Omental fat pad (tissue), 4 donors: ENCODE results near the gene ENPP6. TPM values are rescaled to one million over a fixed set of nuclear protein-coding genes. Genes with fewer than 3 reads are reported as not detected.

Source experiments
- ATAC-seq: fragments of 150-250 bp; one replicate; pipeline ENCODE4 v1.9.1; 2016; ENCODE audit warnings: mild to moderate bottlenecking, moderate library complexity; ENCODE audit not compliant: low FRiP score
- DNase-seq: peaks from one replicate; pipeline ENCODE4 v3.0.0-alpha.2; 2019; ENCODE audit warnings: low spot score
- CTCF ChIP-seq, 3 donors: fragments of 450-650 bp; IDR thresholded peaks; one replicate each; pipeline ENCODE4 v1.5.1; 2016 to 2017; ENCODE audit warnings: antibody characterized with exemption in 3 of 3, mild to moderate bottlenecking in 3 of 3, moderate library complexity in 2 of 3
- total RNA-seq, 4 donors: library from RNA; depleted of rRNA; stranded (reverse); fragments of >200 nt; gene quantifications; one replicate each; pipeline ENCODE4 v1.1.0, GENCODE V29; 2016

The ENPP6 gene
- total RNA-seq, 4 donors from 2014 or later = 0.19 to 0.63 TPM; not detected in 2

GRCh38 chr4:184094532-184095159 is 123.0 kb downstream of the ENPP6 start:
- no peak for DNase-seq
- TF ChIP-seq CTCF (IDR thresholded peaks at IDR 0.05) = no peak
- no peak for ATAC-seq

GRCh38 chr4:184091986-184092385 is 125.7 kb downstream of the ENPP6 start:
- DNase-seq (no peak), ATAC-seq (no peak)
- no peak for TF ChIP-seq CTCF (IDR thresholded peaks at IDR 0.05)

- no peak for TF ChIP-seq CTCF (IDR thresholded peaks at IDR 0.05)
- DNase-seq = no peak
- ATAC-seq = no peak
Measured at GRCh38 chr4:184090571-184090970, 127.1 kb downstream of the ENPP6 start.

- ATAC-seq = no peak
- no peak for TF ChIP-seq CTCF (IDR thresholded peaks at IDR 0.05)
- DNase-seq = no peak
Measured at GRCh38 chr4:184080674-184081073, 137.0 kb downstream of the ENPP6 start.

- DNase-seq = no peak
Measured at GRCh38 chr4:184074677-184075388, 142.8 kb downstream of the ENPP6 start.

GRCh38 chr4:184067931-184068554 is 149.6 kb downstream of the ENPP6 start:
- TF ChIP-seq CTCF (IDR thresholded peaks at IDR 0.05) = no peak
- no peak for ATAC-seq
- no peak for DNase-seq

More at GRCh38 chr4:184074677-184075388, 142.8 kb downstream of the ENPP6 start:
- ATAC-seq = peak; percentile 57
- TF ChIP-seq CTCF (IDR thresholded peaks at IDR 0.05) = no peak
